GDM1 (cell line): Measurements from ENCODE around the gene WBP1L.
A peak's percentile ranks its signal among the peaks of the same experiment; 100 is the strongest.
"Not testable (repeated sequence)": the region's sequence is repeated elsewhere in the genome, so short reads cannot be mapped to it uniquely, and the experiment has no call there.

Source experiments
- DNase-seq: peaks from one replicate; lab custom pipeline; 2025; lab: John Stamatoyannopoulos, UW

The WBP1L gene

DNA sequence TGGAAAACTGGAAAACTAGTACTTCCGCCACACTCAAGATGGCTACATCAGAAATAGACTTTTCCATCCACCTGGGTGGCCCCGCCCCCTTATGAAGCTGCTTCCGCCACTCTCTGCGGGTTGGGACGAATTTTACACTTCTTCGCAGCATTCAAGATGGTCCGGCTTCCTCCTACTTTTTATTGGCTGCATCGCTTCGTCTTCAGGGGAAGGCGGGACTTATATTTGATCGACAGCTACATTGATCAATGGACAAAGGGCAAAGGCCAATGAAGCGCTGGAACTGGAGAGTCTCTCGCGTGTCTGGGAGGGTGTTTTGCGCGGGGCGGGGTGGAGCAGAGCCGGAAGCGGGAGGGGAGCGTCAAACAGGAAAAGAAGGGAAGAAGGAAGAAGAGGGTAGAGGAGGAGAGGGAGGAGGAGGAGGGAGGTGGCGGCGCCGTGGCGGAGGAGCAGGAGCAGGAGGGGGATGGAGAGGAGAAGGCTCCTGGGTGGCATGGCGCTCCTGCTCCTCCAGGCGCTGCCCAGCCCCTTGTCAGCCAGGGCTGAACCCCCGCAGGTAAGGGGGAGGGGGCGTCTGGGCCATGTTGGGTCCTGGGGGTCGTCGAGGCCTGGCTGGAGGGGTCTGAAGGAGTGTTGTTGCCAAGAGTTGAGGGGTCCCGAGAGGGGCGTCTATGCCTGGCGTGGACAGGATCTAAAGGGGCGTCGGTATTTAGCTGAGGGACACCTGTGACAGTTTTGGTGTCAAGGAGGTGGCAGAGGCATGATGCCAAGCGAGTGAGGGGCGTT is at the start of gene WBP1L:
WBP1L (plus strand) TSS at position 361 of the 786 bp plus-strand sequence; CDS start at position 467, 106 bp downstream.
- DNase-seq: peak; percentile 97

DNA sequence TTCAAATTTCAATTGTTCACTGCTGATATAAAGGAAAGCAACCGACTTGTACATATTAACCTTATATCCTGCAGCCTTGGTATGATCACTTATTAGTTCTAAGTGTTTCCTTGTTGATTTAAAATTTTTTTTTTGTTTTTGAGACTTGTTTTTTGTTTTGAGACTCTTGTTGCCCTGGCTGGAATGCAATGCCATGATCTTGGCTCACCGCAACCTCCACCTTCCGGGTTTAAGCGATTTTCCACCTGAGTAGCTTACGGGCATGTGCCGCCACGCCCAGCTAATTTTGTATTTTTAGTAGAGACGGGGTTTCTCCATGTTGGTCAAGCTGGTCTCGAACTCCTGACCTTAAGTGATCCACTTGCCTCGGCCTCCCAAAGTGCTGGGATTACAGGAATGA is 48.3 kb upstream of the WBP1L start:
- not testable (repeated sequence) for DNase-seq

DNA sequence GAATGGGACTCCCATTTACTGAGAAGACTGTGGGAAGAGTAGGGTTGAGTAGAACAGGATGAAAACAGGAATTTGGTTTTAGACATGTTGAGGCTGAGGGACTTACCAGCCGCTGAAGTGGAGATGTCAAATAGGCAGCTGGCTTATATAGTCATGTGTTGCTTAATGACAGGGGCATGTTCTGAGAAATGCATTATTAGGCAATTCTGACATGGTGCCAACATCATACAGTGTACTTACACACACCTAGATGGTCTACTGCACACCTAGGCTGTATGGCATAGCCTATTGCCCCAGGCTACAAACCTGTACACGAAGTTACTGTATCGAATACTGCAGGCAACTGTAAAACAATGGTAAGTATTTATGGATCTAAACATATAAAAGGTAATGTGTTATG is 47.0 kb upstream of the WBP1L start:
- DNase-seq: no peak

DNA sequence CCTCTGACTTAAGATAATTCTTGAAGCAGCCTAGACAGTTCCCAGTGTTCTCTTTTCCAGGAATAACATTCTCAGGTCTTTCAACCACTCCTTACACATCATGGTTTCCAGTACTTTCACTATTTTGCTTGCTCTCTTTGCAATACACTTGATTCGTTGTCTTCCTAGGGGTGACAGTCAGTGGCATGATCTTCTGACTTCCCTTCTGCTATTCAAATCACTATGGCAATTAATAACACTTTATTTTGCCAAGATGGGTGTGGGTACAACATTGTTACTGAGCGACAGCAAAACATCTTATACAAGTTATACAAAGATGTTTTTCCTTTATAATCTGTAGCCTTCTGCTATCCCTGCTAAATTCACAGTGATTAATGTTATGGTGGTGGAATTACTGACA is 44.9 kb upstream of the WBP1L start:
- no peak for DNase-seq

DNA sequence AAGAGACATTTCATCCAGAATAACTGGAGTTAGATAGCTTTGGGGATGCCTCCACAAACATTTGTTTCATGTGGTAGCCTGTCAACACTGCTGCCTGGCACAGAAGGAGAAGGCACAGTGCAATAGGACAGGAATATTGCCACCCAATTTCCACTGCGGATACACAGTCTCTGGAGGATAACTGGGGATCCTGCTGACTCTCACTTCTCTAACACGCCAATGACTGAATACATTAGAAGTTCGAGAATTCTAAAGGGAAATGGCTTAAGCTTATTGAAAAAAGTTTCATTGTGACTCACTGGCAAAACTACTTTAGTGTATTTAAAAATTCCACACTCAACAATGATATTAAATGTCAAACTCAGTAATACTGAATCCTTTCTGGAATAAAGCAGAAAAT is 42.5 kb upstream of the WBP1L start:
- no peak for DNase-seq

DNA sequence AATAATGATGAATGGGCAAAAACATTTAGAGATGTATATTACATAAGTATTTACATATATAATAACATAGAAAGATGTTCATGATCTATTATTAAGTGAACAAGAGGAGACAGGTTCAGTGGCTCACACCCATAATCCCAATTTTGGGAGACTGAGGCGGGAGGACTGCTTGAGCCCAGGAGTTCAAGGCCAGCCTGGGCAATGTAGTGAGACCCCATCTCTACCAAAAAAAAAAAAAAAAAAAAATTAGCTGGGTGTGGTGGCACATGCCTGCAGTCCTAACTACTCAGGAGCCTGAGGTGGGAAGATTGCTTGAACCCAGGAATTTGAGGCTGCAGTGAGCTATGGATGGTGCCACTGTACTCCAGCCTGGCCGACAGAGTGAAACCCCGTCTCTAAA is 42.0 kb upstream of the WBP1L start:
- no peak for DNase-seq

DNA sequence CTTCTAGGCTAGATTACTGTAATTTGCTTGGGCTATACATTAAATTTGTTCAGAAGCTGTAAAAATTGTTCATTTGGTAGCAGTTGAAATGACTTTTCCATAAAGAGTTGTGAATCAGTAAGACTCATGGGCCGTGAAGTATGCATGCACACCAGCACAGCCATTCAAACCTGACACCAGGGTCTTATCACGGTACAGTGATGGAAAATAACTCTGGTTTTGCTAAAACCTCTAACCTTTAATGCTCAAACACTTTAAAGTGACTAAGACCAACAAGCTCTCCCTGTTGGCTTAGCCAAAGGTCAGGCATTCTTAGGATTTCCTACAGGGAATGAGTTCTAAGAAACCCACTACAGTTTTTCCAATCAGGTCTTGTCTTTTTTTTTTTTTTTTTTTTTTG is 41.0 kb upstream of the WBP1L start:
- DNase-seq: no peak

DNA sequence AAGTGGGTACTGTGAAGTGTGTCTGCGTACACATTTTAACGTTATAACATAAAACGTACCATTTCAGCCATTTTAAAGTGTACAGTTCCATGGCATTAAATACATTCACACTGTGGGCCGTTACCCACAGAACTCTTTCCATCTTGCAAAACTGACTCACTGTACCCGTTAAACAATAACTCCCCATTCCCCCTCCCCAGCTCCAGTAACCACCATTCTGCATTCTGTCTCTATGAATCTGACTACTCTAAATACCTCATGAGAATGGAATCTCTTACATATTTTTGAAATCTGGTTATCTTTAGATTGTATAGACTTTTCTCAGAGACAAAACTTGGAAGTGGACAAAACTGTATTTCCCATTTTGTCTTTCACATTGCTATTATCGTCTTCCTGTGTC is 38.8 kb upstream of the WBP1L start:
- no peak for DNase-seq

DNA sequence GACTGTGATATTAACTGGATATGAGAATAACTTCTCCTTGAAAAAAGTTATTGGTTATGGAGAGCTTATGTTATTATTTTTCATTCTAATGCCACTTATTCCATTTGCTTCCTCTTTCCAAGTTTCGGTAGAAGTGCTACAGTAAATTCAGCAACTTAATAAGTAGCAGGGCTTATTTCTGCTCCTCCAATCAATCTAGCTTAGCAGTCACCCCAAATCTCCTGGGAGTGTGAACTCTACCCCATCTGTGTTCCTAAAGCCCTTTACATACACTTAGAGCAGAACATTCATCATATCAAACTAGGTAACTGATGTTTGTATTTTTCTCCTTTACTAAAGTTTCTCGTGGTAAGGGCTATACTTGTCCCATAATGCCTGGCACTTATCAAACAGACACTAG is 38.2 kb upstream of the WBP1L start:
- DNase-seq: no peak

DNA sequence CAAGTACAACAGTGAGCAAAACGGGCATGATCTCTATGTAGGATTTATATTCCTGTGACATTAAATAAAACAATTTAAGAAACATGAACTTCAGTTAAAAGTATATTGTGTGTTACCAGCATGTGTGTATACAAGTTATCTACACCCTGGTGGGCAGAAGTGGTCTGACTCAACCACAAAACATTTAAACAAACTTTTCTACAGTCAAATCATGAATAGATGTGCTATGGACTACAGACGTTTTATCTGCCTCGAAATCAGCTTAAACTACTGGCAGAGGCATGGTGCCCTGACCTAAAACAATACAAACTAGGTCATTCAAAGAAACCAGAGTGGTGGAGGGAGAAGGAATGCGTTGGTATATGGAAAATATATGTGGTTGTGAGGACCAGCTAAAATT is 33.1 kb upstream of the WBP1L start:
- no peak for DNase-seq

DNA sequence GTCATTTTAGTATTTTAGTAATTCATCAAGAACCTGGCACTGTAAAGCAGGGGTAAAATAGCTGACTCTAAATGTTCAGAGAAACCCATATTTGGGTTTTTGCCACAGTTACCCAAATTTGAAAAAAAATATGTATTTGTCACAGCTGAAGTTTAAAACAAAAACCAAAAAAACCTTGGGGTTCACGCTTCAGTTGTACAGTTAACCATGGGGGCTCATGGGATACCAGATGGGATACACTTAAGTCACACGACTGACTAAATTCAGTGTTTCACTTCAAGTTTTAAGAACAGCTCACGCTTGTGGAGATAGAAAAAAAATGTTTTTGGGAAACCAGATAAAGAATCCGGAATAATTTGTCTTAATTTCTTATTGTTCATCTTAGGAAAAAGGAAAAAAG is 31.7 kb upstream of the WBP1L start:
- DNase-seq: no peak

DNA sequence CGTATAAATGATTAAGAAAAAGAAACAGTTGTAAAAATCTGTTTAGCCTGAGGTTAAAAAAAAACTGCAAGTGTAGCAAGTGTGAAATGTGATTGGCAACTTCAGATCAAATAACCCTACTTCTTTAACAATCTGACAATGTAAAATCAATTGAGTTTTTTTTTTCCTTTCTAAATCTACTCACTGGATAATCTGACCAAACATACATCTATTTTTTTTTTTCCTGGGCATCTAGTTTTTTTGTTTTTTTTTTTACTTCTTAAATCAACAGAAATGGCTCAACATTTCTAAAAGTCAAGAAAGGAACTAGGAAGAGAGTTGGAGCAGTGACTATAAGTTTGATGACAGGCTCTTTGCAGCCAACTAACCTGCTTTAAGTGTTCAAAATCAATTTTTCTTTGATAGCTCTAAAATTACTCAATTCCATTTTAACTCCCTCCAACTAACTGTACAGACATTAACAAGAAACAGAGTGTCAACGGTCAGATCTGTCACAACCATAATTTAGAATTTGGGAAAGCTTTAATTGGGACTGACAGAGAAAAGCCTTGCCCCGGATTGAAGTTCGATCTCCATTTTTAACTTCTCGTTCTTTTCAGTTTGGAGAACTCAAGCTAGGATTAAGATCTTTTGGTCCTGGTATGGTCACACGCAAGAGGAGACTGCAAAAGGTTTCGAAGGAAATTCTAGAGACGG is 30.8 kb upstream of the WBP1L start:
- no peak for DNase-seq

DNA sequence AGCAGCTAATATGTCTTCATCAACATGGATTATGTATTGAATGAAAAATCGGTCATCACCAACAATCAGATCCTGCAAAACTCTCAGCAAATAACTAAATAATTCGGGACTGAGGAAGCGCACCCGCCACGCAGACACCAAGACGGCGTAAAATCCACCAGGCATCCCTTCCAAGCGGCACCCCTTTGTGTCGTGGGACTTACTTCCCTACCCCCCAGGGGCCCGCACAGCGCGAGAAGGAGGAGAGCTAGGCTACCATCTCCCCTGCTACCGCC is 30.3 kb upstream of the WBP1L start:
- no peak for DNase-seq

DNA sequence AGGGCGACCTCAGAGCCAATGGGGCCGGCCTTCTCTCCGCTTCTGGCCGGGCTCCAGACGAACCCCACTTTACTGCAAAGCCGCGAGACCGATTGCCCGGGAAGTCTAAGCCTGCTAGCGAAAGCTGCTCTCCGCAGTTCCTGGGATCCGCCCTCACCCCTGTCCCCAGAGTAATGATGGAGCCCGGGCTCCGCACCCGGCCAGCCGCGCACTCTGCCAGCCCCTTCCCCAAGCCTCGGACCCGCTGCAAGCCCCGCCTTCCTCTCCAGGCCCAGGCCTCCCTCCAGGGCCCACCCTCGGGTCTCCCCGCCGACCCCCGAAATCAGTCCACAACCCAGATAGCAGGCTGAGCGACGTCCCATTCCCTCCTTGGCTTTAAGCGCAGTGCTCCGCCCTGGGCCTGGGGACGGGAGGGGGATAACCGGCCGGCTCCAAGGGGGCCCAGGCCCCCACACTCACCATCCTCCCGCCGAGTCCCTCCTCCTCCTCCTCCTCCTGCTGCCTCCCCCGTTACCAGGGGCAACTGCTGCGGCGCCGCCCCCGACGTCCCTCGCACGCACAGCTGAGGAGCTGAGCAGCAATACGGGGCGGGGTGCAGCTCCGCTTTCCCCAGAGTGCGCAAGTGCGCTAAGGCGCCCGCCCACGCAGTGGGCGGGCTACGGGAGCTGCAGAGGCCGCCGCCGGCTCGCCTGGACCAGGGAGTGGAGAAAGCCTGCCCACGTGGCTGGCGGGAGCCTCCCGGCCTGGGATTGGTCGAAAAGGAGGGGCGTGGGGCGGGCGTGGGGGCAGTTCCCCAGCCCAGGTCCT is 29.7 kb upstream of the WBP1L start, which contains the start of gene ARL3:
ARL3 (minus strand) TSS at position 584 of the 807 bp plus-strand sequence; CDS start at position 462, 122 bp downstream.
- peak; percentile 96 for DNase-seq

DNA sequence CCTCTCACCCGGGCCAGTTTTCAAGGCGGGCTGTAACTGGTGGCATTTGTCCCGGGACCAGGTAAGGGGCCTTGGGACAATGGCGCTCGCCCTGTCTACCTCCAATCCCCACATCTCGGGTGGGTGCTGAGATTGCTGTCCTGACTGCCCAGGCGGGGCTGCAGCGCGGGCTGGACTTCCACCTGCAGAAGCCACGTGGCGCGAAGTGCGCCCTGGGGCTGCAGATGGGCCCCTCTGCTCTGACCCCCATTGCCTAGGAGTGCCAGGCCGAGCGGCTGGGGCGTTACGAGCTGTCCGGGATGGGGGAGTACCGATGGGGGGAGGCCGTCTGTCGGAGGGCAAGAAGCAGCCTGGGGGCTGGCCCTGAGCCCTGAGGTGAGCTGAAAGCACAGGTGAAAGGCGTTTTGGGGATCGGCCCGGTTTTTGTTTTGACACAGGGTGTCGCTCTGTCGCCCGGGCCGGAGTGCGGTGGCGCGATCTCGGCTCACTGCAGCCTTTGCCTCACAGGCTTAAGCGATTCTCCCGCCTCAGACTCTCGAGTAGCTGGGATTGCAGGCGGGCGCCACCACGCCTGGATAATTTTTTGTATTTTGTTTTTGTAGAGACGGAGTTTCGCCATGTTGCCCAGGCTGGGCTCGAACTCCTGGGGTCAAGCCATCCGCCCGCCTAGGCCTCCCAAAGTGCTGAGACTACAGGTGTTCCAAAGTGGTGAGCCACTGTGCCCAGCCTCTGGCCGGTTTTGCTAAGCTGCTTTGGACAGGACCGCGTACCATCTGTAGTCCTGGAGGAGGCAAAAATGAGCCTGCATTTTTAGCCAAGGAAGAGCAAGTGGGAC is 28.9 kb upstream of the WBP1L start, which contains the start of gene SFXN2:
SFXN2 (plus strand) TSS at position 16 of the 835 bp plus-strand sequence. CDS start 12,001 bp downstream, outside the sequence.
- no peak for DNase-seq

DNA sequence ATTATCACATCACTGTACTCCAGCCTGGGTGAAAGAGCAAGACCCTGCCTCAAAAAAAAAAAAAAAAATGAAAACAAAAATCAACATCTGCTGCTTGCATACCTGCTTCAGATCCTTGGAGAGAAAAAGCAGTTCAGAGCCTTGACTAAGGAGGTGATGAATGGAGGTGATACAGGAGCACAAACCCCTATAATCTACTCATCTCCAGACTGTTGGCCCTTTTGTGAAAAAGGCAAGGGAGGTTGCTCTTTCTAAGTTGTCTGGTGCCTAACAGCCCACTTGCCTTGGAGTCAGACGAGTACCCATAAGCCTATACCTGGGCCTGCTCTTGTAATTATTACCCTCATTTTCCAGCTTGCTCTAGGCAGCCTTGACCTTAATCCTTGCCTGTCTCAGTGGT is 27.9 kb upstream of the WBP1L start:
- no peak for DNase-seq

DNA sequence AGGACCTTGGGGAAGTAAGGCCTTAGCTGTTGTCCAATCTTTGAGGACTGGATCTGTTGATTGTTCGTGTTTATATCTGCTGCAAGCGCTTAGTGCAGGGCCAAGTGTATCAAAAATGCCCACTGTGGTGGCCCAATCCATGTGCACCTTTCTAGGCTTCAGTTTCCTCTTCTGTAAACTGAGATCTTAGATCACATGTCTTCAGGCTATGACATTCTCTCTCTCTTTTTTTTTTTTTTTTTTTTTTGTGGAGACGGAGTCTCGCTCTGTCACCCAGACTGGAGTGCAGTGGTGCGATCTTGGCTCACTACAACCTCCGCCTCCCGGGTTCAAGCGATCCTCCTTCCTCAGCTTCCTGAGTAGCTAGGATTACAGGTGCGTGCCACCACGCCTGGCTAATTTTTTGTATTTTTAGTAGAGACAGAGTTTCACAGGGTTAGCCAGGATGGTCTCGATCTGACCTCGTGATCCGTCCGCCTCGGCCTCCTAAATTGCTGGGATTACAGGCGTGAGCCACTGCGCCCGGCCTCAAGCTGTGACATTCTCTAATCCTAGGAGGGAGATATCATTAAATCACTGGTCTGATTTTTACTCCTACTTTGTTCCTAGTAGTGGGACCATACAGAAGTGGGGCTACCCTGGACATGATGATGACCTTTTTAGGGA is 26.7 kb upstream of the WBP1L start:
- DNase-seq: not testable (repeated sequence)

DNA sequence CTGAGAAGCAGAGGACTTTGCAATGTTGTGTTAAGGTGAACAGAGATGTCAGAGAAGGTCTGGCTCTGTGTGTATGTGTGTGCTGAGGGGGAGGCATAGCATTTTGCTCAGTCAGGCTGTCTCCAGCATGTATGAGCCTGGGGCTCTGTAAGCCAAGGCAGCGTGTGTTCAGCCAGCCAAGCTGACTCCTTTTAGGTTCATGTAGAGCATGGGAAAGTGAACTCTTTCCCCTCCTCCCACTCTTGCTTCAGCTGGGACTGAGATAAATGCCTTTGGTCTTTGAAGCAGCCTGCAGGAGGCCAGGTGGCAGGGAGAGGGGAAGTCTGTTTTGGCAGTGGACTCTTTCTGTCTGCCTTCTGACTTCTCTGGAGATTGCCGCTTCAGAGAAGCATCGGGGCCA is 25.5 kb upstream of the WBP1L start:
- no peak for DNase-seq

DNA sequence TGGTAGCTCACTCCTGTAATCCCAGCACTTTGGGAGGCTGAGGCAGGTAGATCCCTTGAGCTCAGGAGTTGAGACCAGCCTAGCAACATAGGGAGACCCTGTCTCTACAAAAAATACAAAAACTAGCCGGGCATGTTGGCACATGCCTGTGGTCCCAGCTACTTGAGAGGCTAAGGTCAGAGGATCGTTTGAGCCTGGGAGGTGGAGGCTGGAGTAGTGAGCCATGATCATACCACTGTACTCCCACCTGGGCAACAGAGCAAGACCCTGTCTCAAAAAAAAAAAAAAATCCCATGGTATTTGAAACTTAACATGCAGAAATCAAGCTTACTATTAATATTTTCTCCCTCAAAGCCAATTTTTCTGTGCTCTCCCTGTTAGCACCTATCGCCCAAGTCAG is 23.4 kb upstream of the WBP1L start:
- DNase-seq: no peak

DNA sequence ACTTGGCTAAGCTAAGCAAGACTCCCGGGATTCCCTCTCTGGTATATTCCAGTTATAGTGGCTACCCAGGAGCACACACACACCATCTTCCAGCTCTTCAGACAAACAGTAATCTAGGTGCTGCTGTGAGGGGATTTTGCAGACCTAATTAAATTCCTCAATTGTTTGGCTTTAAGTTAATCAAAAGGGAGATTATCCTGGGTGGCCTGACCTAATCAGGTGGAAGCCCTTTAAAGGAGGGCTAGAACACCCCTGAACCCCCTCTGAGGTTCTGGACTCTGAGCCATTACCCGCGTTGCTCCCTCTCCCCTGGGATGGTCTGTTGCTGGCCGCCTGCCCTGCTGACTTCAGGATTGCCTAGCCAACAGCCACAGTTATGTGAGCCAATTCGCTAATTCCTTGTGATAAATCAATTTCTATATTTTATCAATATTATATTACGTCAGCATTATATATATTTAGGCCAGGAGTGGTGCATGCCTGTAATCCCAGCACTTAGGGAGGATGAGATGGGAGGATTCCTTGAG is 22.9 kb upstream of the WBP1L start:
- no peak for DNase-seq

DNA sequence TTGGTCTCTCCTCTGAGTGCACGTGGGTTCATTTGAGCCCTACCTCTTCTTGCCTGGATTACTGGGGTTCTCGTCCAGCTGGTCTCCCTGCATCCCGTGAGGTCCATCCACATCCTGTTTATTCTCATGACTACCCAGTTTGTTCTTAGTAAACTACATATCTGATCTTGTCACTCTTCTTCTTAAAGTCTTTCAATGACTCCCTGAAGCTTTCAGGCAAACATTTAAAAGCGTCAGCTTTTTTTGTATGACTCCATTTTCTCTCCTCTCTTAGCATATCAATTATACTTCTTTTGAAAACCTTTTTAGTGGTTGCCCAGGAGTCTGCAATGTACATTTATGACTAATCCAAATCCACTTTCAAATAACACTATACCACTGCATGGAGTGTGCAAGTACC is 21.8 kb upstream of the WBP1L start:
- DNase-seq: no peak
